H1 (cell line): ENCODE measurements around the gene UGT1A8. TPM values are rescaled to one million over a fixed set of nuclear protein-coding genes. Genes with fewer than 3 reads are reported as not detected.

Experiments used
- CTCF ChIA-PET: fragments of 300-600 bp; sonication (Branson Sonifier 250); formaldehyde crosslinking; loops from one replicate; lab custom pipeline; 2021; ENCODE audit not compliant: partially characterized antibody; lab: Charles Lee
- POLR2A ChIA-PET: fragments of 300-600 bp; sonication (Branson Sonifier 250); formaldehyde crosslinking; loops from one replicate; lab custom pipeline; 2021; ENCODE audit warnings: inconsistent platforms; ENCODE audit not compliant: partially characterized antibody; lab: Charles Lee
- DNase-seq, 2 experiments: peaks; one replicate each; pipeline versions ENCODE4 v3.0.0 to v3.0.0-alpha.2; 2010 to 2022; ENCODE audit warnings: low spot score in 2 of 2, low read depth in 1 of 2, mixed read lengths in 1 of 2
- FAIRE-seq: peaks from 2 replicates; lab custom pipeline; 2011; peaks lifted over from hg19 to GRCh38; lab: Jason Lieb, UNC
- H2AFZ ChIP-seq: 2 replicates; pipeline ENCODE4 v1.8.1; 2012; ENCODE audit warnings: low read length, inconsistent platforms
- H2AK5ac ChIP-seq: 2 replicates; pipeline ENCODE4 v1.6.1; 2013; ENCODE audit warnings: low read depth, low read length
- H2BK120ac ChIP-seq: replicated peaks from 2 replicates; pipeline ENCODE3; 2013; ENCODE audit warnings: low read depth, low read length, inconsistent platforms
- H2BK12ac ChIP-seq: 2 replicates; pipeline ENCODE4 v1.6.1; 2013; ENCODE audit warnings: low read depth, low read length
- H2BK15ac ChIP-seq: 2 replicates; pipeline ENCODE4 v1.6.1; 2013; ENCODE audit warnings: low read length
- H2BK20ac ChIP-seq: 2 replicates; pipeline ENCODE4 v1.6.1; 2013; ENCODE audit warnings: low read length
- H2BK5ac ChIP-seq: 2 replicates; pipeline ENCODE4 v1.6.1; 2013; ENCODE audit warnings: low read depth, low read length
- H3K14ac ChIP-seq: 2 replicates; pipeline ENCODE4 v1.6.1; 2013; ENCODE audit warnings: inconsistent platforms; ENCODE audit not compliant: insufficient read length
- H3K18ac ChIP-seq: 2 replicates; pipeline ENCODE4 v1.6.1; 2013; ENCODE audit warnings: low read length; ENCODE audit errors: extremely low read depth
- H3K23ac ChIP-seq: 2 replicates; pipeline ENCODE4 v1.6.1; 2013; ENCODE audit warnings: inconsistent platforms; ENCODE audit not compliant: insufficient read length
- H3K23me2 ChIP-seq: 2 replicates; pipeline ENCODE4 v1.6.1; 2013; ENCODE audit warnings: low read depth, low read length
- H3K27ac ChIP-seq: 2 replicates; pipeline ENCODE4 v1.6.1; 2011; ENCODE audit warnings: low read depth, low read length, inconsistent platforms
- H3K27me3 ChIP-seq, 4 experiments: replicated peaks in 1 of 4; 1 replicate in 1 of 4; 2 replicates in 3 of 4; pipeline versions ENCODE4 v1.6.1 to v1.8.1; 2011 to 2013; ENCODE audit warnings: low read length in 3 of 4, mild to moderate bottlenecking in 3 of 4, inconsistent platforms in 2 of 4, mixed read lengths in 2 of 4, moderate library complexity in 1 of 4; ENCODE audit not compliant: control insufficient read depth in 3 of 4, insufficient read depth in 3 of 4; ENCODE audit errors: extremely low read depth in 1 of 4
- H3K36me3 ChIP-seq, 4 experiments: 2 replicates each; pipeline versions ENCODE4 v1.6.1 to v1.8.1; 2011 to 2013; ENCODE audit warnings: mild to moderate bottlenecking in 4 of 4, low read length in 3 of 4, moderate library complexity in 2 of 4, control low read depth in 1 of 4, inconsistent platforms in 1 of 4; ENCODE audit not compliant: insufficient read depth in 4 of 4, control insufficient read depth in 2 of 4
- H3K4ac ChIP-seq: replicated peaks from 2 replicates; pipeline ENCODE3; 2013; ENCODE audit warnings: low read length, low read depth, mixed read lengths, inconsistent platforms; ENCODE audit not compliant: insufficient read length
- H3K4me1 ChIP-seq, 4 experiments: replicated peaks in 1 of 4; 1 replicate in 1 of 4; 2 replicates in 3 of 4; pipeline versions ENCODE4 v1.6.1 to v1.8.1; 2011 to 2013; ENCODE audit warnings: low read length in 3 of 4, inconsistent platforms in 2 of 4, mixed read lengths in 1 of 4; ENCODE audit not compliant: insufficient read depth in 4 of 4, control insufficient read depth in 3 of 4
- H3K4me2 ChIP-seq, 2 experiments: 2 replicates each; pipeline versions ENCODE4 v1.6.1 to v1.8.1; 2011 to 2013; ENCODE audit warnings: low read depth in 2 of 2, low read length in 2 of 2, control low read depth in 1 of 2, inconsistent platforms in 1 of 2, mild to moderate bottlenecking in 1 of 2; ENCODE audit not compliant: insufficient read depth in 1 of 2
- H3K4me3 ChIP-seq, 4 experiments: fragments of 200-600, 300-600 bp in 1 of 4; sonication (generic), shearing (Covaris generic), sonication (Bioruptor Twin) in 1 of 4; 2 replicates each; pipeline versions ENCODE4 v1.5.1 to v1.8.1; 2011 to 2016; ENCODE audit warnings: low read length in 4 of 4, low read depth in 3 of 4, control low read depth in 2 of 4, inconsistent platforms in 2 of 4, mild to moderate bottlenecking in 2 of 4, mixed read lengths in 1 of 4, moderate library complexity in 1 of 4; ENCODE audit not compliant: insufficient read depth in 2 of 4; ENCODE audit errors: extremely low read depth in 1 of 4
- H3K56ac ChIP-seq: replicated peaks from 2 replicates; pipeline ENCODE3; 2013; ENCODE audit warnings: low read depth, mild to moderate bottlenecking, mixed read lengths, low read length, inconsistent platforms; ENCODE audit not compliant: insufficient read length
- H3K79me1 ChIP-seq: 2 replicates; pipeline ENCODE4 v1.6.1; 2013; ENCODE audit warnings: low read depth, low read length, control low read depth
- H3K79me2 ChIP-seq, 2 experiments: 2 replicates each; pipeline versions ENCODE4 v1.6.1 to v1.8.1; 2012 to 2013; ENCODE audit warnings: low read length in 2 of 2, mild to moderate bottlenecking in 2 of 2, inconsistent platforms in 1 of 2; ENCODE audit not compliant: insufficient read depth in 2 of 2, control insufficient read depth in 1 of 2
- H3K9ac ChIP-seq, 4 experiments: replicated peaks in 1 of 4; 1 replicate in 1 of 4; 2 replicates in 3 of 4; pipeline versions ENCODE4 v1.6.1 to v1.8.1; 2011 to 2013; ENCODE audit warnings: low read depth in 3 of 4, low read length in 3 of 4, control low read depth in 2 of 4, mild to moderate bottlenecking in 2 of 4, moderate library complexity in 2 of 4, inconsistent platforms in 1 of 4; ENCODE audit errors: extremely low read depth in 1 of 4
- H3K9me3 ChIP-seq, 2 experiments: 2 replicates each; pipeline versions ENCODE4 v1.6.1 to v1.8.1; 2012 to 2013; ENCODE audit warnings: mild to moderate bottlenecking in 2 of 2, moderate library complexity in 2 of 2, control low read depth in 1 of 2, inconsistent platforms in 1 of 2, low read depth in 1 of 2, low read length in 1 of 2, mixed read lengths in 1 of 2; ENCODE audit not compliant: insufficient read depth in 2 of 2
- H4K20me1 ChIP-seq, 2 experiments: replicated peaks in 1 of 2; 2 replicates each; pipeline versions ENCODE3 to v1.8.1; 2011 to 2013; ENCODE audit warnings: inconsistent platforms in 2 of 2, low read length in 2 of 2, mild to moderate bottlenecking in 1 of 2; ENCODE audit not compliant: insufficient read depth in 2 of 2, control insufficient read depth in 1 of 2
- H4K5ac ChIP-seq: 2 replicates; pipeline ENCODE4 v1.6.1; 2013; ENCODE audit warnings: low read length, low read depth, mixed read lengths, inconsistent platforms; ENCODE audit not compliant: insufficient read length
- H4K8ac ChIP-seq: 2 replicates; pipeline ENCODE4 v1.8.0; 2013; ENCODE audit warnings: mild to moderate bottlenecking, moderate library complexity, low read length, inconsistent platforms; ENCODE audit not compliant: insufficient read depth; ENCODE audit errors: extremely low read depth
- H4K91ac ChIP-seq: replicated peaks from 2 replicates; pipeline ENCODE3; 2013; ENCODE audit warnings: low read length, mixed read lengths, inconsistent platforms; ENCODE audit not compliant: insufficient read length
- CBX8 ChIP-seq: fragments of 300-800, 300-1000 bp; sonication (generic); IDR thresholded peaks from 2 replicates; pipeline ENCODE4 v1.7.1; 2016; ENCODE audit warnings: low read depth, low read length, borderline replicate concordance
- GTF2F1 ChIP-seq: IDR thresholded peaks from 2 replicates; pipeline ENCODE4 v1.6.1; 2012; ENCODE audit warnings: low read depth, low read length, improper control_type of control experiment, borderline replicate concordance
- MAFK ChIP-seq: IDR thresholded peaks from 2 replicates; pipeline ENCODE4 v1.6.1; 2012; ENCODE audit warnings: low read depth, mild to moderate bottlenecking, improper control_type of control experiment, low read length
- NANOG ChIP-seq: IDR thresholded peaks from 2 replicates; pipeline ENCODE4 v1.6.1; 2011; ENCODE audit warnings: low read length, low read depth, mild to moderate bottlenecking, inconsistent platforms; ENCODE audit not compliant: insufficient read depth, poor library complexity, severe bottlenecking
- POLR2A ChIP-seq, 2 experiments: IDR thresholded peaks; 1 replicate in 1 of 2; 2 replicates in 1 of 2; pipeline ENCODE4 v1.6.1; 2011; ENCODE audit warnings: low read depth in 2 of 2, low read length in 2 of 2, mild to moderate bottlenecking in 2 of 2; ENCODE audit errors: control extremely low read depth in 1 of 2
- POLR2AphosphoS5 ChIP-seq: IDR thresholded peaks from 2 replicates; pipeline ENCODE4 v1.6.1; 2011; ENCODE audit warnings: low read depth, low read length
- SIRT6 ChIP-seq: IDR thresholded peaks from one replicate; pipeline ENCODE4 v1.7.1; 2012; ENCODE audit warnings: low read length, inconsistent platforms
- TEAD4 ChIP-seq: IDR thresholded peaks from 2 replicates; pipeline ENCODE4 v1.6.1; 2012; ENCODE audit warnings: low read depth, low read length, inconsistent platforms, mixed read lengths
- WGBS, 2 experiments: shearing (Covaris generic) in 1 of 2; methylation state at CpG; one replicate each; pipeline versions ENCODE4 v1.1.6 to v1.1.7; 2013 to 2015; ENCODE audit warnings: low lambda C conversion rate in 2 of 2, mixed read lengths in 2 of 2, inconsistent platforms in 1 of 2, low coverage in 1 of 2, missing lambda C conversion rate in 1 of 2; ENCODE audit not compliant: insufficient replicate concordance in 2 of 2, insufficient coverage in 1 of 2, insufficient read length in 1 of 2; ENCODE audit errors: extremely low coverage in 1 of 2, missing lambda C conversion rate in 1 of 2; 5-methylcytosine and 5-hydroxymethylcytosine counted together
- polyA plus RNA-seq, 7 experiments: library from polyadenylated mRNA; depleted of rRNA in 3 of 7; stranded (reverse) in 5 of 7; unstranded in 2 of 7; fragments of >200 nt in 5 of 7; fragments of 200-250 nt in 2 of 7; gene quantifications; 1 replicate in 5 of 7; 2 replicates in 1 of 7; 4 replicates in 1 of 7; pipeline versions ENCODE4 v1.2.1 to v1.2.3, GENCODE V29; 2011 to 2013; ENCODE audit warnings: missing spikeins in 2 of 7, mixed read lengths in 2 of 7
- total RNA-seq: library from RNA; stranded (reverse); fragmentation: NEBNext Ultra II Directional; extraction: Animal tissue kit (Norgen Biotek cat#: 25700); gene quantifications from 2 replicates; pipeline ENCODE4 v1.2.1, GENCODE V29; 2021
- TF ChIP-seq, protein P1 (sequence below): IDR thresholded peaks from 2 replicates; pipeline ENCODE4 v1.6.1; 2011; ENCODE audit warnings: low read depth, mild to moderate bottlenecking, low read length; ENCODE audit not compliant: insufficient read depth

UGT1A8 gene
- total and polyA plus RNA-seq, 2 of the 8 experiments (the other 6 are each of a cell fraction or from before 2014, with no cell fraction given), result not detected

DNA sequence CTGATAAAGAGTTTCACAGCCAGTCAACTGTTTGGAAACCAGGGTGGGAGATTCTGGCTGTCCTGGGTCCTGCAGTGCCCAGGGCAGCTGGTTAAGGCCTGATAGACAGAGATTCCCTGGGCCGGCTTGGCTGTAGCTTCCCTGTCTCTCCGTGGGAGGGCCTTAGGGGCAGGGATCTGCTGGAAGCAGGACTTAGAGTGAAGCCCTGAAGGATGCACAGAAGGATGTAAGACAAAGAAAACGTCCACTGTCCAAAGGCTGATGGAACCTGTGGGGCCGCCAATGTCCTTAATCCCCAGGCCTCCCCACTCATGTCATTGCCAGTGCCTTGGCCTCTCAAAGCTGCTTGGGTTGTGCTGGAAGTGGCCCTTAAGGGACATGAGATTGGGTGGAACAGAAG, 193.7 kb downstream of the UGT1A8 start:
- no peaks in the 10 kb centered on the region for H3K36me3 ChIP-seq
- H3K79me1 ChIP-seq, result no peaks in the 10 kb centered on the region
- H3K23me2 ChIP-seq, result no peaks in the 10 kb centered on the region
- H3K4me3 ChIP-seq, result no peak overlapping the region
- H3K23ac ChIP-seq, result no peak overlapping the region
- TF ChIP-seq TEAD4, result no peak
- TF ChIP-seq POLR2AphosphoS5, result no peak
- TF ChIP-seq POLR2A (IDR thresholded peaks at IDR 0.05; ENCODE audit: control extremely low read depth in 1 of 2, low read depth in 2 of 2, low read length in 2 of 2), result no peak
- no peak for TF ChIP-seq GTF2F1
- TF ChIP-seq CBX8, result no peak
- TF ChIP-seq SIRT6, result no peak
- no peak for TF ChIP-seq NANOG
- TF ChIP-seq, protein P1, sequence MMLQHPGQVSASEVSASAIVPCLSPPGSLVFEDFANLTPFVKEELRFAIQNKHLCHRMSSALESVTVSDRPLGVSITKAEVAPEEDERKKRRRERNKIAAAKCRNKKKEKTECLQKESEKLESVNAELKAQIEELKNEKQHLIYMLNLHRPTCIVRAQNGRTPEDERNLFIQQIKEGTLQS, result no peak
- TF ChIP-seq MAFK, result no peak
- no peak overlapping the region for H3K4ac ChIP-seq
- no peak overlapping the region for H2BK12ac ChIP-seq
- 86% methylated on average over 4 of the region's 4 CpGs; no CpG with 5 or more reads in 1 of the 2 experiments for WGBS, 2 experiments
- H4K5ac ChIP-seq, result no peak overlapping the region
- no peaks in the 10 kb centered on the region for H3K9me3 ChIP-seq
- H3K4me1 ChIP-seq, result no peaks in the 10 kb centered on the region
- no peak overlapping the region for H2BK120ac ChIP-seq
- DNase-seq (no peak), FAIRE-seq (no peak)
- H3K56ac ChIP-seq, result no peak overlapping the region
- no peak overlapping the region for H3K14ac ChIP-seq
- no peak overlapping the region for H2AK5ac ChIP-seq
- no peaks in the 10 kb centered on the region for H3K79me2 ChIP-seq
- no peak overlapping the region for H2AFZ ChIP-seq
- H3K4me2 ChIP-seq, result no peak overlapping the region
- H3K9ac ChIP-seq, result no peak overlapping the region
- no peak overlapping the region for H3K18ac ChIP-seq
- ChIA-PET CTCF (no interaction called here), POLR2A (no interaction called here)
- H3K27ac ChIP-seq, result no peak overlapping the region
- no peaks in the 10 kb centered on the region for H3K27me3 ChIP-seq
- no peak overlapping the region for H2BK5ac ChIP-seq
- H4K8ac ChIP-seq, result no peak overlapping the region
- H2BK15ac ChIP-seq, result no peak overlapping the region
- H4K20me1 ChIP-seq, result no peaks in the 10 kb centered on the region
- no peak overlapping the region for H2BK20ac ChIP-seq
- no peak overlapping the region for H4K91ac ChIP-seq
